Dedifferentiated amniotic fluid mesenchymal stem cell (primary cell): ENCODE data around the gene GYS1.

Source experiments
- DNase-seq: peaks from one replicate; pipeline ENCODE4 v3.0.0-alpha.2; 2016; ENCODE audit errors: extremely low spot score

The GYS1 gene

GRCh38 chr19:49017666-49018351 lies 24.7 kb upstream of the GYS1 start:
- peak; percentile 14 for DNase-seq

GRCh38 chr19:49017041-49017665 lies 24.0 kb upstream of the GYS1 start, which contains the start of gene LHB:
TSS of gene LHB (minus strand) at chr19:49017091. CDS start at chr19:49017081, 10 bp downstream.
- no peak for DNase-seq

GRCh38 chr19:49016067-49016839 lies 23.1 kb upstream of the GYS1 start:
- no peak for DNase-seq

- DNase-seq = no peak
Observed at GRCh38 chr19:49014870-49015255, 21.8 kb upstream of the GYS1 start.

- no peak for DNase-seq
Observed at GRCh38 chr19:49014123-49014869, 21.2 kb upstream of the GYS1 start.

GRCh38 chr19:49011194-49011593 lies 18.1 kb upstream of the GYS1 start:
- no peak for DNase-seq

GRCh38 chr19:49010453-49010852 lies 17.3 kb upstream of the GYS1 start:
- no peak for DNase-seq

- DNase-seq = no peak
Observed at GRCh38 chr19:49009828-49010227, 16.7 kb upstream of the GYS1 start.

- DNase-seq = no peak
Observed at GRCh38 chr19:49006905-49007304, 13.8 kb upstream of the GYS1 start.

GRCh38 chr19:49004964-49005614 lies 12.0 kb upstream of the GYS1 start:
- DNase-seq = no peak

GRCh38 chr19:49004133-49004532 lies 11.0 kb upstream of the GYS1 start:
- no peak for DNase-seq

GRCh38 chr19:48999481-49000325 lies 6.6 kb upstream of the GYS1 start:
- DNase-seq = peak; percentile 47

GRCh38 chr19:48997972-48998371 lies 4.9 kb upstream of the GYS1 start:
- DNase-seq = no peak

GRCh38 chr19:48994035-48994386 lies 902 bp upstream of the GYS1 start:
- DNase-seq = no peak

GRCh38 chr19:48992581-48993174 lies 431 bp downstream of the GYS1 start:
- no peak for DNase-seq

GRCh38 chr19:48991873-48992580 lies 1.1 kb downstream of the GYS1 start:
- DNase-seq = peak; percentile 82

GRCh38 chr19:48991011-48991609 lies 2.0 kb downstream of the GYS1 start:
- DNase-seq = no peak

GRCh38 chr19:48990400-48990799 lies 2.7 kb downstream of the GYS1 start:
- DNase-seq = no peak

GRCh38 chr19:48989701-48990291 lies 3.3 kb downstream of the GYS1 start:
- DNase-seq = no peak
